Liver (tissue), 9 donors: ENCODE measurements around the gene GUCY1A1. TPM values are rescaled to one million over a fixed set of nuclear protein-coding genes. Genes with fewer than 3 reads are reported as not detected.

Source experiments
- DNase-seq: peaks from one replicate; pipeline ENCODE4 v3.0.0-alpha.2; 2017; ENCODE audit warnings: low spot score
- H3K27ac ChIP-seq, 2 donors: one replicate each; pipeline ENCODE4 v1.7.0; 2013; ENCODE audit warnings: inconsistent platforms in 2 of 2, low read length in 2 of 2, control low read depth in 1 of 2, low read depth in 1 of 2, mild to moderate bottlenecking in 1 of 2
- H3K27me3 ChIP-seq, 4 donors: one replicate each; pipeline versions ENCODE4 v1.6.1 to v1.7.0; 2013; ENCODE audit warnings: low read length in 3 of 4, inconsistent platforms in 1 of 4, mild to moderate bottlenecking in 1 of 4, moderate library complexity in 1 of 4; ENCODE audit not compliant: control insufficient read depth in 4 of 4, insufficient read depth in 4 of 4
- H3K36me3 ChIP-seq, 4 donors: one replicate each; pipeline versions ENCODE4 v1.6.1 to v1.7.0; 2013; ENCODE audit warnings: low read length in 3 of 4, mild to moderate bottlenecking in 3 of 4, low read depth in 1 of 4, moderate library complexity in 1 of 4; ENCODE audit not compliant: control insufficient read depth in 4 of 4, insufficient read depth in 3 of 4
- H3K4me1 ChIP-seq, 4 donors: one replicate each; pipeline versions ENCODE4 v1.6.1 to v1.7.0; 2013; ENCODE audit warnings: low read length in 3 of 4, mild to moderate bottlenecking in 3 of 4, moderate library complexity in 1 of 4; ENCODE audit not compliant: control insufficient read depth in 4 of 4, insufficient read depth in 4 of 4
- H3K4me3 ChIP-seq, 3 donors: one replicate each; pipeline versions ENCODE4 v1.6.1 to v1.7.0; 2013; ENCODE audit warnings: low read length in 3 of 3, control low read depth in 1 of 3, low read depth in 1 of 3, mild to moderate bottlenecking in 1 of 3
- H3K9ac ChIP-seq, 2 donors: one replicate each; pipeline ENCODE4 v1.7.0; 2013; ENCODE audit warnings: low read length in 2 of 2, mild to moderate bottlenecking in 2 of 2, moderate library complexity in 2 of 2, control low read depth in 1 of 2, low read depth in 1 of 2
- H3K9me3 ChIP-seq, 4 donors: one replicate each; pipeline versions ENCODE4 v1.6.1 to v1.7.0; 2013; ENCODE audit warnings: low read length in 3 of 4; ENCODE audit not compliant: control insufficient read depth in 4 of 4
- EGR1 ChIP-seq, 2 donors: IDR thresholded peaks; 2 replicates each; pipeline ENCODE4 v1.6.1; 2016 to 2018; ENCODE audit warnings: antibody characterized with exemption in 2 of 2, low read depth in 2 of 2
- FOXA2 ChIP-seq: IDR thresholded peaks from 2 replicates; pipeline ENCODE4 v1.6.1; 2016; ENCODE audit warnings: antibody characterized with exemption
- GABPA ChIP-seq, 2 donors: IDR thresholded peaks in 1 of 2; conservative IDR thresholded peaks in 1 of 2; 2 replicates each; pipeline ENCODE4 v1.6.1; 2016; ENCODE audit warnings: antibody characterized with exemption in 2 of 2, mild to moderate bottlenecking in 1 of 2, moderate library complexity in 1 of 2
- HNF4A ChIP-seq, 2 donors: conservative IDR thresholded peaks; 2 replicates each; pipeline ENCODE4 v1.6.1; 2016; ENCODE audit warnings: antibody characterized with exemption in 2 of 2, mild to moderate bottlenecking in 2 of 2
- HNF4G ChIP-seq: IDR thresholded peaks from 2 replicates; pipeline ENCODE4 v1.6.1; 2016; ENCODE audit warnings: antibody characterized with exemption
- JUND ChIP-seq, 2 donors: IDR thresholded peaks; 2 replicates each; pipeline ENCODE4 v1.6.1; 2016; ENCODE audit warnings: antibody characterized with exemption in 2 of 2
- NR2F2 ChIP-seq: IDR thresholded peaks from 2 replicates; pipeline ENCODE4 v1.6.1; 2016; ENCODE audit warnings: antibody characterized with exemption
- RAD21 ChIP-seq, 2 donors: IDR thresholded peaks; 2 replicates each; pipeline ENCODE4 v1.6.1; 2016; ENCODE audit warnings: antibody characterized with exemption in 2 of 2, mild to moderate bottlenecking in 2 of 2
- RXRA ChIP-seq, 2 donors: IDR thresholded peaks; 2 replicates each; pipeline ENCODE4 v1.6.1; 2017 to 2018; ENCODE audit warnings: antibody characterized with exemption in 2 of 2, mild to moderate bottlenecking in 1 of 2
- SP1 ChIP-seq: IDR thresholded peaks from 2 replicates; pipeline ENCODE4 v1.6.1; 2018; ENCODE audit warnings: antibody characterized with exemption, mild to moderate bottlenecking
- TAF1 ChIP-seq: conservative IDR thresholded peaks from 2 replicates; pipeline ENCODE4 v1.6.1; 2016; ENCODE audit warnings: antibody characterized with exemption, mild to moderate bottlenecking
- YY1 ChIP-seq: IDR thresholded peaks from 2 replicates; pipeline ENCODE4 v1.6.1; 2016; ENCODE audit warnings: antibody characterized with exemption, mild to moderate bottlenecking
- WGBS: extraction: QIAGEN DNeasy Blood & Tissue Kit; methylation state at CpG from one replicate; pipeline ENCODE4 v1.1.7; 2013; 5-methylcytosine and 5-hydroxymethylcytosine counted together
- polyA plus RNA-seq, 2 donors: library from polyadenylated mRNA; stranded (reverse) in 1 of 2; unstranded in 1 of 2; fragments of 200-250 nt in 1 of 2; fragments of >200 nt in 1 of 2; fragmentation: Nextera tagmentation in 1 of 2; extraction: Ambion mirVana in 1 of 2; gene quantifications; one replicate each; pipeline versions ENCODE4 v1.2.1 to v1.2.3, GENCODE V29; 2013 to 2015
- total RNA-seq, 2 donors: library from RNA; depleted of rRNA; stranded (reverse); fragments of >200 nt; gene quantifications; one replicate each; pipeline ENCODE4 v1.2.3, GENCODE V29; 2014
- TF ChIP-seq, protein P1 (sequence below): IDR thresholded peaks from 2 replicates; pipeline ENCODE4 v1.6.1; 2016; ENCODE audit warnings: antibody characterized with exemption
- TF ChIP-seq, protein P2 (sequence below): IDR thresholded peaks from 2 replicates; pipeline ENCODE4 v1.6.1; 2016; ENCODE audit warnings: antibody characterized with exemption, mild to moderate bottlenecking
- TF ChIP-seq, protein P3 (sequence below): IDR thresholded peaks from 2 replicates; pipeline ENCODE4 v1.6.1; 2016; ENCODE audit warnings: antibody characterized with exemption
- TF ChIP-seq, protein P4 (sequence below): IDR thresholded peaks from 2 replicates; pipeline ENCODE4 v1.6.1; 2016; ENCODE audit warnings: antibody characterized with exemption
- donor health status: healthy.
- donor health status: healthy.
- donor health status: healthy.
- donor health status: healthy.
- donor health status: healthy.

The GUCY1A1 gene
- total and polyA plus RNA-seq, 4 donors, result 2.8 to 13.5 (median 7.6) TPM

DNA sequence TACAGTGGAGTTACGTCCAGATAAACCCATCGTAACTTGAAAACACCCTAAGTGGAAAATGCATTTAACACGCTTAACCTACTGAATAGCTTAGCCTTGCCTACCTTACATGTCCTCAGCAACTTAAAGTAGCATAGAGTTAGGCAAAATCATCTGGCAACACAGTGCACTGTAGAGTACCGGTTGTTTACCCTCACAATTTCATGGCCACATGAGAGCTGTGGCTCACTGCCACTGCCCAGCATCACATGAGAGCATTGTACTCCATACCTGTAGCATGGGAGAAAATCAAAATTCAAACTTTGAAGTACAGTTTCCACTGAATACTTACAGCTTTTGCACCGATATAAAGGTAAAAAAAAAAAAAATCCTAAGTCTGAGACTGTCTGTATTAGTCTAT lies 40.6 kb downstream of the GUCY1A1 start:
- TF ChIP-seq RAD21 (IDR thresholded peaks at IDR 0.05) (no peak), NR2F2 (no peak), FOXA2 (no peak), HNF4A (conservative IDR thresholded peaks at IDR 0.05) (no peak), SP1 (no peak), GABPA (IDR thresholded peaks at IDR 0.05 in 1 of 2, conservative IDR thresholded peaks at IDR 0.05 in 1 of 2) (no peak), RXRA (IDR thresholded peaks at IDR 0.05) (no peak)
- TF ChIP-seq, protein P1, sequence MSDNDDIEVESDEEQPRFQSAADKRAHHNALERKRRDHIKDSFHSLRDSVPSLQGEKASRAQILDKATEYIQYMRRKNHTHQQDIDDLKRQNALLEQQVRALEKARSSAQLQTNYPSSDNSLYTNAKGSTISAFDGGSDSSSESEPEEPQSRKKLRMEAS, result no peak
- TF ChIP-seq, protein P2, sequence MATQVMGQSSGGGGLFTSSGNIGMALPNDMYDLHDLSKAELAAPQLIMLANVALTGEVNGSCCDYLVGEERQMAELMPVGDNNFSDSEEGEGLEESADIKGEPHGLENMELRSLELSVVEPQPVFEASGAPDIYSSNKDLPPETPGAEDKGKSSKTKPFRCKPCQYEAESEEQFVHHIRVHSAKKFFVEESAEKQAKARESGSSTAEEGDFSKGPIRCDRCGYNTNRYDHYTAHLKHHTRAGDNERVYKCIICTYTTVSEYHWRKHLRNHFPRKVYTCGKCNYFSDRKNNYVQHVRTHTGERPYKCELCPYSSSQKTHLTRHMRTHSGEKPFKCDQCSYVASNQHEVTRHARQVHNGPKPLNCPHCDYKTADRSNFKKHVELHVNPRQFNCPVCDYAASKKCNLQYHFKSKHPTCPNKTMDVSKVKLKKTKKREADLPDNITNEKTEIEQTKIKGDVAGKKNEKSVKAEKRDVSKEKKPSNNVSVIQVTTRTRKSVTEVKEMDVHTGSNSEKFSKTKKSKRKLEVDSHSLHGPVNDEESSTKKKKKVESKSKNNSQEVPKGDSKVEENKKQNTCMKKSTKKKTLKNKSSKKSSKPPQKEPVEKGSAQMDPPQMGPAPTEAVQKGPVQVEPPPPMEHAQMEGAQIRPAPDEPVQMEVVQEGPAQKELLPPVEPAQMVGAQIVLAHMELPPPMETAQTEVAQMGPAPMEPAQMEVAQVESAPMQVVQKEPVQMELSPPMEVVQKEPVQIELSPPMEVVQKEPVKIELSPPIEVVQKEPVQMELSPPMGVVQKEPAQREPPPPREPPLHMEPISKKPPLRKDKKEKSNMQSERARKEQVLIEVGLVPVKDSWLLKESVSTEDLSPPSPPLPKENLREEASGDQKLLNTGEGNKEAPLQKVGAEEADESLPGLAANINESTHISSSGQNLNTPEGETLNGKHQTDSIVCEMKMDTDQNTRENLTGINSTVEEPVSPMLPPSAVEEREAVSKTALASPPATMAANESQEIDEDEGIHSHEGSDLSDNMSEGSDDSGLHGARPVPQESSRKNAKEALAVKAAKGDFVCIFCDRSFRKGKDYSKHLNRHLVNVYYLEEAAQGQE, result no peak
- TF ChIP-seq, protein P3, sequence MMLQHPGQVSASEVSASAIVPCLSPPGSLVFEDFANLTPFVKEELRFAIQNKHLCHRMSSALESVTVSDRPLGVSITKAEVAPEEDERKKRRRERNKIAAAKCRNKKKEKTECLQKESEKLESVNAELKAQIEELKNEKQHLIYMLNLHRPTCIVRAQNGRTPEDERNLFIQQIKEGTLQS, result no peak
- 91% methylated on average over 5 of the region's 5 CpGs for WGBS
- DNase-seq, result no peak
- H3K9ac ChIP-seq, result no peak overlapping the region
- no peaks in the 10 kb centered on the region for H3K9me3 ChIP-seq
- H3K36me3 ChIP-seq, result no peaks in the 10 kb centered on the region
- H3K4me1 ChIP-seq, result peaks cover 0 to 14% (median 7%) of the 10 kb centered on the region in 4 donors
- no peak overlapping the region for H3K27ac ChIP-seq
- no peaks in the 10 kb centered on the region for H3K27me3 ChIP-seq
- no peak overlapping the region for H3K4me3 ChIP-seq

DNA sequence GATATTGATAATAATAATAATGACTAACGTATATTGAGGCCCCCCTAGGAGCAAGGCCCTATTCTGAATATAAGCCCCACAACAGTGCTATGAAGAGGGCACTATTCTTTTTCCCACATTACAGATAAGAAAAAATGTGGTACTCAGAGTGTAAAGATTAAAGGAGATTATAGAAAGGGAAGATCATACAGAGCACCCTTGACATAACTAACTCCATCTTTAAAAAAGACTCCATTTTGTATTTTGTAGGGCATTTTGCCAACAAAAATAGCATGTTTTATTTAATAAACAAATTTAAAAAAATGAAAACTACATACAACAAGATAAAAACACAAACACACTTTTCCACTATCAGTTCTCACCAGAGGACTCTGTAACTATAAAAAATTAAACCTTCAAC lies 42.1 kb downstream of the GUCY1A1 start:
- H3K9ac ChIP-seq, result no peak overlapping the region
- TF ChIP-seq, protein P4, sequence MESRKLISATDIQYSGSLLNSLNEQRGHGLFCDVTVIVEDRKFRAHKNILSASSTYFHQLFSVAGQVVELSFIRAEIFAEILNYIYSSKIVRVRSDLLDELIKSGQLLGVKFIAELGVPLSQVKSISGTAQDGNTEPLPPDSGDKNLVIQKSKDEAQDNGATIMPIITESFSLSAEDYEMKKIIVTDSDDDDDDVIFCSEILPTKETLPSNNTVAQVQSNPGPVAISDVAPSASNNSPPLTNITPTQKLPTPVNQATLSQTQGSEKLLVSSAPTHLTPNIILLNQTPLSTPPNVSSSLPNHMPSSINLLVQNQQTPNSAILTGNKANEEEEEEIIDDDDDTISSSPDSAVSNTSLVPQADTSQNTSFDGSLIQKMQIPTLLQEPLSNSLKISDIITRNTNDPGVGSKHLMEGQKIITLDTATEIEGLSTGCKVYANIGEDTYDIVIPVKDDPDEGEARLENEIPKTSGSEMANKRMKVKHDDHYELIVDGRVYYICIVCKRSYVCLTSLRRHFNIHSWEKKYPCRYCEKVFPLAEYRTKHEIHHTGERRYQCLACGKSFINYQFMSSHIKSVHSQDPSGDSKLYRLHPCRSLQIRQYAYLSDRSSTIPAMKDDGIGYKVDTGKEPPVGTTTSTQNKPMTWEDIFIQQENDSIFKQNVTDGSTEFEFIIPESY, result no peak
- TF ChIP-seq, protein P3, result no peak
- no peak for TF ChIP-seq TAF1
- TF ChIP-seq YY1, result no peak
- no peak for TF ChIP-seq JUND (IDR thresholded peaks at IDR 0.05)
- no peak for TF ChIP-seq HNF4G
- TF ChIP-seq SP1, result no peak
- TF ChIP-seq, protein P1, result no peak
- TF ChIP-seq EGR1 (IDR thresholded peaks at IDR 0.05; ENCODE audit: low read depth in 2 of 2), result no peak
- no peak for TF ChIP-seq HNF4A (conservative IDR thresholded peaks at IDR 0.05)
- no peak for TF ChIP-seq RAD21 (IDR thresholded peaks at IDR 0.05)
- TF ChIP-seq, protein P2, result no peak
- no peaks in the 10 kb centered on the region for H3K9me3 ChIP-seq
- H3K27ac ChIP-seq, result no peak overlapping the region
- 75% methylated on average over 1 of the region's 1 CpG for WGBS
- no peak overlapping the region for H3K4me3 ChIP-seq
- no peak for DNase-seq
- no peaks in the 10 kb centered on the region for H3K27me3 ChIP-seq
- peaks cover 0 to 14% (median 7%) of the 10 kb centered on the region in 4 donors for H3K4me1 ChIP-seq
- H3K36me3 ChIP-seq, result no peaks in the 10 kb centered on the region
